AG09309 (cell line): ENCODE data around the gene LRMDA.

ENCODE experiments used
- DNase-seq: peaks from one replicate; pipeline ENCODE4 v3.0.0-alpha.2; 2010; ENCODE audit warnings: low read depth
- H3K4me3 ChIP-seq: 2 replicates; pipeline ENCODE4 v1.5.1; 2011; ENCODE audit warnings: mild to moderate bottlenecking, low read depth, low read length, moderate library complexity; ENCODE audit not compliant: control insufficient read depth
- CTCF ChIP-seq: IDR thresholded peaks from 2 replicates; pipeline ENCODE4 v1.5.1; 2011; ENCODE audit warnings: mild to moderate bottlenecking, low read depth, low read length, inconsistent platforms; ENCODE audit not compliant: insufficient read depth, control insufficient read depth; ENCODE audit errors: missing control alignments

Gene LRMDA

DNA sequence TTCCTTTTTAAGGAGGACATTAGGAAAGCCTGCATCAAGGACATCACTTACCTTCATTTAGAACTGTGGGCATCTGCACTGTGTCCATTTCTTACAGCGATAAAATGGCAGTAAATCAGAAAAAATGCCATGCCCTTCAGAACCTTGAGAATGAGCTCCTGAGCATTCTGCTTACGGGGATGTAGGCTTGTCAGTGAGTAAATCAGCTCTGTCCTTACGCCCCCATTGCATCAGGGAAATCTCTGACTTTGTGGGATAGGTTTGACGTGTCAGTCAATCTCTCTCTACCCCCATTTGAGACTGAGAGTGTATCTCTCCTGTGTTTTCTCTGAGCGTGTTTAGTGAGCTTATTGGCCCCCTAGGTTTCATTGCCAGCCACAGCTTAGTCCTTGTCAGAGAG lies 837.1 kb downstream of the LRMDA start:
- DNase-seq, result no peak
- no peak overlapping the region for H3K4me3 ChIP-seq
- TF ChIP-seq CTCF, result no peak

GRCh38 chr10:76268954-76269353 lies 837.5 kb downstream of the LRMDA start:
- TF ChIP-seq CTCF, result no peak
- no peak overlapping the region for H3K4me3 ChIP-seq
- no peak for DNase-seq

DNA sequence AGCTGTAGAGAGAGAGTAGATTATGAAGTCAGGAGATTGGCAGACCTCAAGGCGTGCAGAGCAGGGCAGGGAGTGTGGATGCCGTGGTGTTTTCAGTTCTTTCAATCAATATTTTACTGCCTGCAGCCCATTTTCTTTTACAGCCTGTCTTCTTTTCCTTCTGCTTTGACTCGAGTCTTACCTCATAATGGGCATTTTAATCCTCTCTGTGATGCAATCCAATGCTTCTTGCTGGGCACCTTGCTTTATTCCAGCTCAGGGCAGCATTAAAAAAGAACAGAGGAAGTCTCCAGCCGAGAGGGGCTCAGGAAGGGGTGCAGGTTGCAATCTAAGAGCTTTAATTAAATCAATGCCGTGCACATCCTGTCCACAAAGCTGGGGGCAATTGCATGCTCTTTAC lies 839.0 kb downstream of the LRMDA start:
- TF ChIP-seq CTCF, result no peak
- H3K4me3 ChIP-seq, result no peak overlapping the region
- no peak for DNase-seq

DNA sequence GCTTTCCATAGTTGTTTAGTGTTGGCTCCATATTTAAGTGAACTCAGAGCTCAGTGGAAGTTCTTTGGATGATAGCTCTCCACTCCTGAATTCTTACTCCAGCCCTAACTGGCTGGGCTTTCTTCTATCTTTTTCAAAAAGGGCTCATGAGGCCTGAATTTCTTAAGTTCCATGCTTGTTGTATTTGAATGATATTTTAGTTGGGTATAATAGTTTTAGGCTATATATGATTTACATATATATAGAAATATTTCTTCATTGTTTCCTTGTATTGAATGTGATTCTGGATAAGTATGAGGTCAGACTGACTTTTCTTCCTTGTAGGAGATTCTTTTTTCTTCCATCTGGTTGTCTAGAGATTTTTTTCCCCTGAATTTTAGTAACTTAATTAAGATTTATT lies 843.5 kb downstream of the LRMDA start:
- no peak overlapping the region for H3K4me3 ChIP-seq
- TF ChIP-seq CTCF, result no peak
- DNase-seq, result no peak

GRCh38 chr10:76278811-76279460 lies 847.5 kb downstream of the LRMDA start:
- TF ChIP-seq CTCF, result no peak
- DNase-seq, result no peak

DNA sequence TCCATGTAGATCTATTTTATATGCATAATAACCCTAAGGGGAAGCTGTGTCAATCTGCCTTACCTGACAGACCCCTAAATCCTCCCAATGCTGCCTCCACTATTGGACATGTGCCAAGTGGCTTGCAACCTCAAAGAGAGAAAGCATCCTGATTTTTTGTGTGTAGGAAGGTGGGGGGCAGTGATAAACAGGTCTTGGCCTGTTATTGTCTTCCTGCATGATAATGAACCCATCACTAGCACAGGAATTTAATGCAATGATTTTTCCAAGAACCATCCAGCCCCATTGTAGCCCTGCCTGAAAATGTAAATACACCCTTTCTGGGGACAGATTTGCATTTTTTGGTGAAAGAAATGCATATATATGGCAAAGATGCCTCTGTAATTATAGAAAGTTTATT lies 850.2 kb downstream of the LRMDA start:
- TF ChIP-seq CTCF, result no peak

More at GRCh38 chr10:76278811-76279460, 847.5 kb downstream of the LRMDA start:
- H3K4me3 ChIP-seq, result no peak overlapping the region

More for the DNA sequence above, 850.2 kb downstream of the LRMDA start:
- no peak for DNase-seq
- no peak overlapping the region for H3K4me3 ChIP-seq
